Measurements from ENCODE around the gene SPZ1.

GRCh38 chr5:80288177-80288576 is 31.6 kb upstream of the SPZ1 start:
- TF ChIP-seq CTCF (IDR thresholded peaks at IDR 0.05) (no peak), EZH2 (IDR thresholded peaks at IDR 0.05) (no peak), EZH2phosphoT487 (IDR thresholded peaks at IDR 0.05) (no peak)

All from neural progenitor cell (in vitro differentiated cells).